Osteoblast (primary cell): ENCODE results near the gene AGBL1. TPM values are rescaled to one million over a fixed set of nuclear protein-coding genes. Genes with fewer than 3 reads are reported as not detected.

Experiments used
- DNase-seq: peaks from one replicate; pipeline ENCODE4 v3.0.0; 2011; ENCODE audit warnings: low spot score, mixed read lengths; ENCODE audit not compliant: insufficient read length; ENCODE audit errors: missing footprints
- H2AFZ ChIP-seq: 2 replicates; pipeline ENCODE4 v1.6.0; 2011; ENCODE audit warnings: mild to moderate bottlenecking, low read length
- H3K27ac ChIP-seq: 2 replicates; pipeline ENCODE4 v1.5.1; 2011; ENCODE audit warnings: mild to moderate bottlenecking, low read depth, low read length, moderate library complexity
- H3K27me3 ChIP-seq: 2 replicates; pipeline ENCODE4 v1.6.0; 2012; ENCODE audit warnings: mild to moderate bottlenecking, control low read depth, inconsistent platforms, low read length, moderate library complexity; ENCODE audit not compliant: insufficient read depth
- H3K36me3 ChIP-seq: 2 replicates; pipeline ENCODE4 v1.5.1; 2011; ENCODE audit warnings: mild to moderate bottlenecking, low read length, control low read depth, moderate library complexity; ENCODE audit not compliant: insufficient read depth
- H3K4me1 ChIP-seq: 2 replicates; pipeline ENCODE4 v1.5.1; 2011; ENCODE audit warnings: mild to moderate bottlenecking, low read length, control low read depth, moderate library complexity; ENCODE audit not compliant: insufficient read depth
- H3K4me2 ChIP-seq: 2 replicates; pipeline ENCODE4 v1.6.0; 2011; ENCODE audit warnings: mild to moderate bottlenecking, low read length; ENCODE audit not compliant: insufficient read depth
- H3K4me3 ChIP-seq: fragments of 200-600 bp; sonication (generic); 3 replicates; pipeline ENCODE4 v1.5.1; 2012; ENCODE audit warnings: mild to moderate bottlenecking, low read length, inconsistent platforms; ENCODE audit not compliant: insufficient read depth
- H3K79me2 ChIP-seq: 2 replicates; pipeline ENCODE4 v1.6.0; 2012; ENCODE audit warnings: mild to moderate bottlenecking, low read length, control low read depth, inconsistent platforms; ENCODE audit not compliant: insufficient read depth
- H3K9me3 ChIP-seq: 2 replicates; pipeline ENCODE4 v1.5.1; 2011; ENCODE audit warnings: low read depth, low read length, control low read depth
- H4K20me1 ChIP-seq: 2 replicates; pipeline ENCODE4 v1.6.0; 2012; ENCODE audit warnings: mild to moderate bottlenecking, low read length, control low read depth; ENCODE audit not compliant: insufficient read depth
- total RNA-seq: library from RNA; depleted of rRNA; stranded (reverse); fragments of >200 nt; gene quantifications from 2 replicates; pipeline ENCODE4 v1.2.3, GENCODE V29; 2012
- TF ChIP-seq, protein P1 (sequence below): IDR thresholded peaks from 2 replicates; pipeline ENCODE4 v1.5.1; 2011; ENCODE audit warnings: mild to moderate bottlenecking, low read depth, low read length, moderate library complexity; ENCODE audit errors: extremely low read depth

Gene AGBL1
- total RNA-seq, 1 donor: not detected

DNA sequence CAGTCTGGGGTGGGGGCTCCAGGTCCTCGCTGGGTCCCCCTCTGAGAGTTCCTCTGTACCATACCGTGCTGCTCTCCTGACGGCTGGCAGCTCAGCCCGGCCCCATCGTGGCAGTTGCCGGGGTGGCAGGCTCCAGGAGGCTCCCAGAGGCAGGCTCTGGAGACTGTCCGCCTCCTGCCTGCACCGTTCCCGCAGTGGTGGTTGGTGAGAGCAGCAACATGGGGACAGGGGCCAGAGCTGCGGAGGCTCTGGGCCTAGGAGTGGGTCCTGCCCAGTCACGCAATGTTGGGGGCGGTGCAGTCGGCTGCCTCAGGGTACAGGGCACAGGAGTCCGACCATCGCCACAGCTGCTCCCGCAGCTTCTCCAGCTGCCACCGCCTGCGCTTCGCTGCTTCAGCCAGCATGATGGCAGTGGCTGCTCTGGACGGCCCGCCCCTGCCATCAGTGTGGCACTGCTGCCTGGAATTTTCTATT is 492.7 kb downstream of the AGBL1 start:
- TF ChIP-seq, protein P1, sequence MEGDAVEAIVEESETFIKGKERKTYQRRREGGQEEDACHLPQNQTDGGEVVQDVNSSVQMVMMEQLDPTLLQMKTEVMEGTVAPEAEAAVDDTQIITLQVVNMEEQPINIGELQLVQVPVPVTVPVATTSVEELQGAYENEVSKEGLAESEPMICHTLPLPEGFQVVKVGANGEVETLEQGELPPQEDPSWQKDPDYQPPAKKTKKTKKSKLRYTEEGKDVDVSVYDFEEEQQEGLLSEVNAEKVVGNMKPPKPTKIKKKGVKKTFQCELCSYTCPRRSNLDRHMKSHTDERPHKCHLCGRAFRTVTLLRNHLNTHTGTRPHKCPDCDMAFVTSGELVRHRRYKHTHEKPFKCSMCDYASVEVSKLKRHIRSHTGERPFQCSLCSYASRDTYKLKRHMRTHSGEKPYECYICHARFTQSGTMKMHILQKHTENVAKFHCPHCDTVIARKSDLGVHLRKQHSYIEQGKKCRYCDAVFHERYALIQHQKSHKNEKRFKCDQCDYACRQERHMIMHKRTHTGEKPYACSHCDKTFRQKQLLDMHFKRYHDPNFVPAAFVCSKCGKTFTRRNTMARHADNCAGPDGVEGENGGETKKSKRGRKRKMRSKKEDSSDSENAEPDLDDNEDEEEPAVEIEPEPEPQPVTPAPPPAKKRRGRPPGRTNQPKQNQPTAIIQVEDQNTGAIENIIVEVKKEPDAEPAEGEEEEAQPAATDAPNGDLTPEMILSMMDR: no peak
- DNase-seq: no peak
- no peaks in the 10 kb centered on the region for H3K4me1 ChIP-seq

DNA sequence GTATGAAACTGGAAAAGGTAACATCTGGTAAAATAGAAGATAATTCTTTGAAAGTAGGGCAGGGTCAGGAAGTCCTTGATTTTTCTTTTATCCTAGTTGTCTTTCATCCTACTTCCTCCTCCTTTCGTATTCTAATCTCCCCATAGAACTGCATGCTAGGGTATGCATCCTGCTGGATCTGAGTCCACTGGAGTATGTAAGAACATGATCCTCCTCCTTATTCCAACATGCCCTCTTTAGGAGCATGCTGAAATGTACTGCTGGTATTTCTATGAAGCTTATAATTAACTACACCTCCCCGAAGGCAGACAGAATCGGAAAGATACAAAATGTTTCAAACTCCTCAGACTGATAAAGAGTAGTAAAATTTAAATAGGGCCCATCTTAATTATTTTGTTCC is 493.8 kb downstream of the AGBL1 start:
- no peaks in the 10 kb centered on the region for H4K20me1 ChIP-seq
- H3K27me3 ChIP-seq: no peaks in the 10 kb centered on the region
- H3K36me3 ChIP-seq: no peaks in the 10 kb centered on the region
- H3K27ac ChIP-seq: no peak overlapping the region
- DNase-seq: no peak
- peaks cover 2% of the 10 kb centered on the region for H3K9me3 ChIP-seq
- H3K79me2 ChIP-seq: no peaks in the 10 kb centered on the region
- H3K4me3 ChIP-seq: no peak overlapping the region
- no peaks in the 10 kb centered on the region for H3K4me1 ChIP-seq
- TF ChIP-seq, protein P1: no peak
- no peak overlapping the region for H3K4me2 ChIP-seq
- no peak overlapping the region for H2AFZ ChIP-seq

More for the DNA sequence above, 492.7 kb downstream of the AGBL1 start:
- H3K4me3 ChIP-seq: no peak overlapping the region
- H2AFZ ChIP-seq: no peak overlapping the region
- no peak overlapping the region for H3K27ac ChIP-seq
- H3K4me2 ChIP-seq: no peak overlapping the region
- H4K20me1 ChIP-seq: no peaks in the 10 kb centered on the region
- H3K79me2 ChIP-seq: no peaks in the 10 kb centered on the region
- peaks cover 2% of the 10 kb centered on the region for H3K9me3 ChIP-seq
- no peaks in the 10 kb centered on the region for H3K36me3 ChIP-seq
- no peaks in the 10 kb centered on the region for H3K27me3 ChIP-seq

DNA sequence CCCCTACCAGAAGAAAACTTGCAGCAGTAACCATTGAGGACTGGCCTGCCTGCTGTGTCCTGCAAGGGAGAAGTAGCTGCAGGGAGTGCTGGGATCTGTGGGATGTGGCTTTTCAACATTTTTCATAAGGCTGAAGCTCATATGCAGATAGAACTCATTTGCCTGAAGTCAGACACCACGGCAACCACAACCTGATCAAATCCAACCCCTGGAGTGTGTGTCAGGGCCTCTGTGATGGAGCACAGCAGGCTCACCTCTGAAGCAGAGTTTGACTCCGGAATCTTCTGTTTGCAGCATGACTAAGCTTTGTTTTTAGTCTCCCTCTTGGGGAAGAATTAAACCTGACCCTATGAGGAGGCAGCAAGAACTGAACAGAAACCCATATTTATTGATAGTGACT is 508.7 kb downstream of the AGBL1 start:
- no peak overlapping the region for H2AFZ ChIP-seq
- no peak overlapping the region for H3K4me3 ChIP-seq
- no peak for DNase-seq
- TF ChIP-seq, protein P1: no peak
- no peaks in the 10 kb centered on the region for H3K4me1 ChIP-seq
- no peaks in the 10 kb centered on the region for H3K36me3 ChIP-seq
- no peaks in the 10 kb centered on the region for H4K20me1 ChIP-seq
- H3K4me2 ChIP-seq: no peak overlapping the region
- H3K79me2 ChIP-seq: no peaks in the 10 kb centered on the region
- no peaks in the 10 kb centered on the region for H3K9me3 ChIP-seq
- H3K27ac ChIP-seq: no peak overlapping the region
- H3K27me3 ChIP-seq: no peaks in the 10 kb centered on the region

DNA sequence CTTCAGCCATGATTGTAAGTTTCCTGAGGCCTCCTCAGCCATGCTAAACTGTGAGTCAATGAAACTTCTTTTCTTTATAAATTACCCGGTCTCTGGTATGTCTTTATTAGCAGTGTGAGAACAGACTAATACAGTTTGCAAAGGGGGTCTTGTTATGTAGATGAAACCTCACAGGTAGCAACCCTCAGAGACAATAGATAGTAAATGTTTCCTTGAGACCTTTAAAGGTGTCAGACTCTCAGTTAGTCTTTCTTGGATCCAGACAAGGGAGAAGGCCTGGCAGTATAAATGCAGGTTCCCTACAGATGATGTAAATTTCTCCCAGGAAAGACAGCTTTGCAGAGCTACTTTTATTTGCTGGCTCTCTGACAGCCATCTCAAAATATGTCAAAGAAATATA is 510.8 kb downstream of the AGBL1 start:
- H3K9me3 ChIP-seq: no peaks in the 10 kb centered on the region
- no peaks in the 10 kb centered on the region for H3K4me1 ChIP-seq
- no peaks in the 10 kb centered on the region for H4K20me1 ChIP-seq
- no peak overlapping the region for H3K4me2 ChIP-seq
- TF ChIP-seq, protein P1: no peak
- no peak overlapping the region for H2AFZ ChIP-seq
- no peak overlapping the region for H3K27ac ChIP-seq
- H3K4me3 ChIP-seq: no peak overlapping the region
- no peaks in the 10 kb centered on the region for H3K79me2 ChIP-seq
- no peaks in the 10 kb centered on the region for H3K36me3 ChIP-seq
- H3K27me3 ChIP-seq: no peaks in the 10 kb centered on the region
- DNase-seq: no peak
